Measurements from ENCODE around the gene BEND2. TPM values are rescaled to one million over a fixed set of nuclear protein-coding genes. Genes with fewer than 3 reads are reported as not detected.

Gene BEND2
- polyA plus RNA-seq, 10 donors: 0.03 to 0.14 (median 0.08) TPM; not detected in 4

- DNase-seq: no peak
These were observed 74.7 kb downstream of the BEND2 start for GRCh38 chrX:18146009-18146408.

GRCh38 chrX:18136816-18137215 is 83.9 kb downstream of the BEND2 start:
- no peak for DNase-seq

GRCh38 chrX:18133605-18134004 is 87.1 kb downstream of the BEND2 start:
- no peak for DNase-seq

- DNase-seq: no peak
These were observed 91.0 kb downstream of the BEND2 start for GRCh38 chrX:18129690-18130089.

GRCh38 chrX:18126971-18127370 is 93.7 kb downstream of the BEND2 start:
- DNase-seq: no peak

- DNase-seq: no peak
These were observed 100.8 kb downstream of the BEND2 start for GRCh38 chrX:18119856-18120255.

Other genes with a start within 250 kb of the BEND2 start
- gene SCML2, start 133.8 kb upstream of the BEND2 start, polyA plus RNA-seq (ENCODE audit: insufficient read length in 10 of 10): 10 to 100 TPM in 3 of 10 donors, 1 to 10 TPM in 7; 6.8 to 11.7 (median 7.5) TPM
- gene CDKL5, start 204.7 kb upstream of the BEND2 start, polyA plus RNA-seq (ENCODE audit: insufficient read length in 10 of 10): 1 to 10 TPM; 4.1 to 7.3 (median 5.1) TPM